Activated T-cell treated with anti-CD3 and anti-CD28 coated beads, Interleukin-2, amount 50 U/mL, for 72 hours (primary cell): ENCODE measurements around the gene KIF2B. TPM values are rescaled to one million over a fixed set of nuclear protein-coding genes. Genes with fewer than 3 reads are reported as not detected.

Experiments
- ATAC-seq, 2 donors: fragments of 150-1000 bp; cut with Tn5 transposase; replicated peaks in 1 of 2; 2 replicates each; pipeline ENCODE4 v1.10.0; 2021; ENCODE audit warnings: moderate library complexity in 2 of 2, mild to moderate bottlenecking in 1 of 2
- DNase-seq, 2 donors: peaks; one replicate each; pipeline ENCODE4 v3.0.0; 2021 to 2022; ENCODE audit warnings: mixed read lengths in 1 of 2
- H3K27ac Mint-ChIP-seq: one replicate; pipeline ENCODE4 v1.8.0; 2022; ENCODE audit warnings: mild to moderate bottlenecking, moderate library complexity, mixed read lengths
- H3K27me3 Mint-ChIP-seq: one replicate; pipeline ENCODE4 v1.8.0; 2022; ENCODE audit warnings: low read depth, mixed read lengths
- H3K36me3 Mint-ChIP-seq, 2 donors: one replicate each; pipeline ENCODE4 v1.8.0; 2022; ENCODE audit warnings: mixed read lengths in 2 of 2, mild to moderate bottlenecking in 1 of 2; ENCODE audit not compliant: insufficient read depth in 2 of 2
- H3K4me1 Mint-ChIP-seq: one replicate; pipeline ENCODE4 v1.8.0; 2022; ENCODE audit warnings: low read depth, mixed read lengths
- H3K4me3 Mint-ChIP-seq, 2 donors: one replicate each; pipeline ENCODE4 v1.8.0; 2022; ENCODE audit warnings: mild to moderate bottlenecking in 2 of 2, mixed read lengths in 2 of 2, moderate library complexity in 2 of 2
- H3K9me3 Mint-ChIP-seq, 2 donors: one replicate each; pipeline ENCODE4 v1.8.0; 2022; ENCODE audit warnings: mixed read lengths in 2 of 2
- total RNA-seq, 2 donors: library from RNA; stranded (reverse); gene quantifications; one replicate each; pipeline ENCODE4 v1.2.3, GENCODE V29; 2022

KIF2B gene
- not detected for total RNA-seq

GRCh38 chr17:53822764-53823163, at the start of gene KIF2B:
KIF2B (plus strand) TSS chr17:53822927; CDS start chr17:53823034, 107 bp downstream.
- ATAC-seq = no peak
- H3K4me1 Mint-ChIP-seq = no peaks in the 10 kb centered on the region
- no peaks in the 10 kb centered on the region for H3K27me3 Mint-ChIP-seq
- H3K27ac Mint-ChIP-seq = no peak within 1 kb of the TSS
- H3K36me3 Mint-ChIP-seq = no peaks in the 10 kb centered on the region
- no peak for DNase-seq
- no peak within 1 kb of the TSS for H3K4me3 Mint-ChIP-seq
- H3K9me3 Mint-ChIP-seq = peaks cover 0 to 5% of the 10 kb centered on the region in 2 donors

DNA sequence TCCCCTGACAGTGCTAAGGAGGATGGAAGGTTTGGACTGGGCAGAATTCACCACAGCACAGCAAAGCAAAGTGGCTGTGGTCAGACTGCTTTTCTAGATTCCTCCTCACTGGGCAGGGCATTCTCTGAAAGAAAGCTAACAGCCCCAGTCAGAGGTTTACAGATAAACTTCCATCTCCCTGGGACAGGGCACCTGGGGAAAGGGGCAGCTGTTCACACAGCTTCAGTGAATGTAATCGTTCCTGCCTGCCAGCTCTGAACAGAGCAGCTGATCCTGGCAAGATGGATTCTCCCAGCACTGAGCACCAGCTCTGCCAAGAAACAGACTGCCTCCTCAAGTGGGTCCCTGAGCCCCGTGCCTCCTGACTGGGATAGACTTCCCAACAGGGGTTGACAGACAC, 42.4 kb upstream of the KIF2B start:
- no peak for DNase-seq
- no peak overlapping the region for H3K27ac Mint-ChIP-seq
- peaks cover 8 to 16% of the 10 kb centered on the region in 2 donors for H3K9me3 Mint-ChIP-seq
- H3K27me3 Mint-ChIP-seq = no peaks in the 10 kb centered on the region
- H3K36me3 Mint-ChIP-seq = peaks cover 2 to 3% of the 10 kb centered on the region in 2 donors
- H3K4me1 Mint-ChIP-seq = no peaks in the 10 kb centered on the region
- no peak for ATAC-seq
- no peak overlapping the region for H3K4me3 Mint-ChIP-seq

DNA sequence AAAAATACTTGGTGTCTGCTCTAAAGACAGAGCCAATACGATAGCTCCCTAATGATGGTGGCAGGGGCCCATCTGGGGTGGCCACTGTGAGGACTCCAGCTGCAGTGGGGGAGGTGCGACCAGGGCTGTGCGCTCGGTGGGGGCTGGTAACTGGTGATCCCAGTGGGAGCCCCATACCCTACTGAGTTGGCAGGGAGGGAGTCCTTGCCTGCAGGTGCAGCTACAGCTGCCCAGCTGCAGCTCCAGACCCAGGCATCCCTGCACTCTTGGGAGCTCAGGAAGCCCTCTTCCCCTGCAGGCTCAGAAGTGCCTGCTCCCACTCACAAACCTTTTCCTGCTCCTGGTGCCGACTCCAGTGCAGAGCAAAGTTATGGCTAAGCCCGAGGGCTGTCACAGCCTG, 31.2 kb upstream of the KIF2B start:
- no peaks in the 10 kb centered on the region for H3K9me3 Mint-ChIP-seq
- H3K36me3 Mint-ChIP-seq = peaks cover 0 to 2% of the 10 kb centered on the region in 2 donors
- DNase-seq (no peak), ATAC-seq (no peak)
- H3K4me3 Mint-ChIP-seq = no peak overlapping the region
- H3K4me1 Mint-ChIP-seq = no peaks in the 10 kb centered on the region
- no peaks in the 10 kb centered on the region for H3K27me3 Mint-ChIP-seq
- H3K27ac Mint-ChIP-seq = no peak overlapping the region

- no peaks in the 10 kb centered on the region for H3K9me3 Mint-ChIP-seq
- no peak for DNase-seq
- no peak overlapping the region for H3K4me3 Mint-ChIP-seq
- H3K36me3 Mint-ChIP-seq = peaks cover 0 to 2% of the 10 kb centered on the region in 2 donors
- no peak for ATAC-seq
- no peak overlapping the region for H3K27ac Mint-ChIP-seq
- no peaks in the 10 kb centered on the region for H3K4me1 Mint-ChIP-seq
- no peaks in the 10 kb centered on the region for H3K27me3 Mint-ChIP-seq
Observed at GRCh38 chr17:53792451-53792850, 30.3 kb upstream of the KIF2B start.

DNA sequence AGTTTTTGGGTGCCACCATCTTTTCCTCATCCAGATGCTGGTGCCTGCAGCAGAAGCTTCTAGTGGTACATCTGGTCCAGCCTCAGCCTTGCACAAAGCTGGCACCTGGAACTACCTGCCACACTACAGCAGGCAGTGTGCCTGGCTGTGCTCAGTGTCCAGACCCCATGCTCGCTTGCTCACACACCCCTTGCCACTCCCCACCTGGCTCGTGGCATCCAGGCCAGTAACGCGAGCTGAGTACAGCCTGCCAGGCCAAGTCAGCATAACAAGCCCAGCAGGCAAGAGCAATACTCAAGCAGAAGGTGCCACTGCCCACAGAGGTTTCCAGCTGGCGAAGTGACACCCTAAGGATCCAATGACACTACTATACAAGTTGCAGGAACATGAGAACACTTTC, 29.7 kb upstream of the KIF2B start:
- DNase-seq (no peak), ATAC-seq (no peak)
- no peak overlapping the region for H3K4me3 Mint-ChIP-seq
- no peaks in the 10 kb centered on the region for H3K27me3 Mint-ChIP-seq
- no peaks in the 10 kb centered on the region for H3K9me3 Mint-ChIP-seq
- peaks cover 0 to 2% of the 10 kb centered on the region in 2 donors for H3K36me3 Mint-ChIP-seq
- no peak overlapping the region for H3K27ac Mint-ChIP-seq
- H3K4me1 Mint-ChIP-seq = no peaks in the 10 kb centered on the region

DNA sequence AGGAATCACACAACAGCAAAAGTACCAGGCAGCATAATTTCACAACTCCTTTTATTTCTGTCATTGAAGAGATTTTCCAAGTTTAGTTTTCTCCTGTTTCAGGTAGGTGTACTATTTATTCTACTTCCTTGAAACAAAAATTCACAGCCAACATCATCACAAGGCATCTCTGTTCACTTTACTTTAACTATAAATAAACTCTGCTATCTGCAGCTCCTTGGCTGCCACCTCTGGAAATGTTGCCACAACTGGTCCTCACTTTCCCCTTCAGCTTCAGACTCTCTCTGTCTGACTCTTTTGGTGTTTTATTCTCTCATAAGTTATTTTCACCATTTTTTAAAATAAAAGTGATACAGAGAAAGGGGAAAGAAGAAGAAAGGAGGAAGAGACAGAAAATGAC, 27.9 kb upstream of the KIF2B start:
- no peak overlapping the region for H3K4me3 Mint-ChIP-seq
- no peaks in the 10 kb centered on the region for H3K27me3 Mint-ChIP-seq
- H3K27ac Mint-ChIP-seq = no peak overlapping the region
- no peaks in the 10 kb centered on the region for H3K9me3 Mint-ChIP-seq
- H3K4me1 Mint-ChIP-seq = no peaks in the 10 kb centered on the region
- ATAC-seq (no peak), DNase-seq (no peak)
- peaks cover 0 to 2% of the 10 kb centered on the region in 2 donors for H3K36me3 Mint-ChIP-seq

GRCh38 chr17:53796642-53797041, 26.1 kb upstream of the KIF2B start:
- Mint-ChIP-seq H3K4me3 (no peak overlapping the region), H3K4me1 (no peaks in the 10 kb centered on the region), H3K27ac (no peak overlapping the region), H3K36me3 (no peaks in the 10 kb centered on the region), H3K27me3 (no peaks in the 10 kb centered on the region), H3K9me3 (no peaks in the 10 kb centered on the region)
- ATAC-seq (no peak), DNase-seq (no peak)

GRCh38 chr17:53797501-53797900, 25.2 kb upstream of the KIF2B start:
- H3K36me3 Mint-ChIP-seq = no peaks in the 10 kb centered on the region
- H3K27me3 Mint-ChIP-seq = no peaks in the 10 kb centered on the region
- no peaks in the 10 kb centered on the region for H3K4me1 Mint-ChIP-seq
- H3K9me3 Mint-ChIP-seq = no peaks in the 10 kb centered on the region
- no peak overlapping the region for H3K4me3 Mint-ChIP-seq
- H3K27ac Mint-ChIP-seq = no peak overlapping the region
- no peak for DNase-seq
- ATAC-seq = no peak

- Mint-ChIP-seq H3K36me3 (no peaks in the 10 kb centered on the region), H3K4me3 (no peak overlapping the region), H3K4me1 (no peaks in the 10 kb centered on the region), H3K27ac (no peak overlapping the region), H3K27me3 (no peaks in the 10 kb centered on the region), H3K9me3 (peaks cover 0 to 2% of the 10 kb centered on the region in 2 donors)
- ATAC-seq (no peak), DNase-seq (no peak)
Observed at GRCh38 chr17:53804437-53804836, 18.3 kb upstream of the KIF2B start.

DNA sequence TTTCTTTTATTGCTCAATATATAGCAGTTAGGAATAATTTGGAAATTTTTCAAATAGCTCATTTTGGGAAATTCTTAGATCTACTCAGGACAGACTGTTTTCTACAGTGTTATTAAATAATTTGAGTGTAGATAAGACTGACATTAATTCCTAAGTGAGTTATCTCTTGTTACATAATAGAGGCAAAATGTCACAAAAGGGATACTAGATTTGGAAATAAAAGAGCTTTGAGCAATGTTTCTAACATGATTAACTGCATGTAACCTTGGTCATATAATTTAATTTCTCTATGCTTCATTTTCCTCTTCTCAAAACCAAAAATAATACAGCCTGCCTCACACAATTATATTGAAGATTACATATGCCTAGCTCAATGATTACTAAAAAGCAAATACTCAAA, 16.3 kb upstream of the KIF2B start:
- Mint-ChIP-seq H3K9me3 (peaks cover 2% of the 10 kb centered on the region in 2 donors), H3K4me3 (no peak overlapping the region), H3K36me3 (no peaks in the 10 kb centered on the region), H3K27ac (no peak overlapping the region), H3K4me1 (no peaks in the 10 kb centered on the region), H3K27me3 (no peaks in the 10 kb centered on the region)
- DNase-seq = no peak
- ATAC-seq = no peak

DNA sequence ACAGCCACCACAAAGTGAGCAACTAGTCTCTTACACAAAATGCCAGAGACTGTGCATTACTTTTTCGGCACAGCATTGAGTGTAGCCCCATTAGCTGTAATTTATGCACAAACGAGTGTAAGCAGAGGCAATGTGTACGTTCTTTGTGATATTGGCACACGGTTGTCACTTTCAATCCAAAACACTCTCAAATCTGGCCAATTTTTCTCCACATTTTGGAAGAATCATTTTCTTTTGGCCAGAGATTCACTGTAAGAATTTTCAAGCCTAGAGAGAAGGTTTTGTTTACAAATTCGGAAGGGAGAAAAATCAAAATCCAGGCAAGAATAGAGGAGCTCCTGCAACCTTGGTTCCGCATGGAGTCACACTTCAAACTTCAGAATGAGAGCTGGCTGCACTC, 15.4 kb upstream of the KIF2B start:
- Mint-ChIP-seq H3K4me3 (no peak overlapping the region), H3K4me1 (no peaks in the 10 kb centered on the region), H3K27me3 (no peaks in the 10 kb centered on the region), H3K27ac (no peak overlapping the region), H3K36me3 (no peaks in the 10 kb centered on the region), H3K9me3 (peaks cover 2% of the 10 kb centered on the region in 2 donors)
- ATAC-seq (no peak), DNase-seq (no peak)

- H3K4me1 Mint-ChIP-seq = no peaks in the 10 kb centered on the region
- DNase-seq = no peak
- no peak overlapping the region for H3K4me3 Mint-ChIP-seq
- H3K27me3 Mint-ChIP-seq = no peaks in the 10 kb centered on the region
- peaks cover 1 to 4% of the 10 kb centered on the region in 2 donors for H3K9me3 Mint-ChIP-seq
- no peak for ATAC-seq
- H3K36me3 Mint-ChIP-seq = no peaks in the 10 kb centered on the region
- H3K27ac Mint-ChIP-seq = no peak overlapping the region
Observed at GRCh38 chr17:53818271-53818670, 4.5 kb upstream of the KIF2B start.

- Mint-ChIP-seq H3K27me3 (no peaks in the 10 kb centered on the region), H3K36me3 (no peaks in the 10 kb centered on the region), H3K27ac (no peak overlapping the region), H3K4me1 (no peaks in the 10 kb centered on the region), H3K4me3 (no peak overlapping the region), H3K9me3 (peaks cover 1 to 3% of the 10 kb centered on the region in 2 donors)
- no peak for ATAC-seq
- DNase-seq = no peak
Observed at GRCh38 chr17:53818929-53819328, 3.8 kb upstream of the KIF2B start.

GRCh38 chr17:53819956-53820355, 2.8 kb upstream of the KIF2B start:
- no peaks in the 10 kb centered on the region for H3K4me1 Mint-ChIP-seq
- H3K4me3 Mint-ChIP-seq = no peak overlapping the region

More at GRCh38 chr17:53819956-53820355, 2.8 kb upstream of the KIF2B start:
- no peak for DNase-seq
- Mint-ChIP-seq H3K9me3 (peaks cover 3 to 5% of the 10 kb centered on the region in 2 donors), H3K27me3 (no peaks in the 10 kb centered on the region), H3K36me3 (no peaks in the 10 kb centered on the region), H3K27ac (no peak overlapping the region)
- ATAC-seq = no peak
